ENCODE results near the gene ERC2. TPM values are rescaled to one million over a fixed set of nuclear protein-coding genes. Genes with fewer than 3 reads are reported as not detected.

The ERC2 gene
- polyA plus RNA-seq, 2 of the 4 experiments (the other 2 are of a cell fraction): 0.16 TPM; not detected in 1

GRCh38 chr3:56053727-56054126 lies 414.5 kb downstream of the ERC2 start:
- ChIA-PET CTCF (no interaction called here), POLR2A (no interaction called here)
- TF ChIP-seq SREBF2 (IDR thresholded peaks at IDR 0.05) (no peak), FOXS1 (CRISPR knock-in tag; IDR thresholded peaks at IDR 0.05) (no peak), RCOR1 (IDR thresholded peaks at IDR 0.05; ENCODE audit: low read depth, low read length) (no peak), POLR2AphosphoS2 (conservative IDR thresholded peaks at IDR 0.05; ENCODE audit: low read length) (no peak), POLR2A (IDR thresholded peaks at IDR 0.05; ENCODE audit: low read length) (no peak), CBX2 (IDR thresholded peaks at IDR 0.05; ENCODE audit: borderline replicate concordance, low read depth) (no peak), E2F6 (IDR thresholded peaks at IDR 0.05; ENCODE audit: borderline replicate concordance, low read depth) (no peak), CHD4 (IDR thresholded peaks at IDR 0.05; ENCODE audit: borderline replicate concordance) (no peak), MAZ (IDR thresholded peaks at IDR 0.05; ENCODE audit: borderline replicate concordance, low read depth, low read length) (no peak), JUNB (IDR thresholded peaks at IDR 0.05) (no peak), HOXB5 (CRISPR knock-in tag; IDR thresholded peaks at IDR 0.05) (no peak), BHLHE40 (IDR thresholded peaks at IDR 0.05; ENCODE audit: low read depth, low read length) (no peak), NFE2L2 (conservative IDR thresholded peaks at IDR 0.05; ENCODE audit: low read length) (no peak), MYC (IDR thresholded peaks at IDR 0.05; ENCODE audit: borderline replicate concordance, low read length) (no peak), KDM5A (IDR thresholded peaks at IDR 0.05) (no peak), ZSCAN20 (CRISPR knock-in tag; IDR thresholded peaks at IDR 0.05) (no peak), NR3C1 (IDR thresholded peaks at IDR 0.05) (no peak), KDM1A (IDR thresholded peaks at IDR 0.05; ENCODE audit: low read depth) (no peak)
- WGBS (ENCODE audit: missing lambda C conversion rate): 31% methylated on average over 3 of the region's 3 CpGs
- no peak overlapping the region for H3K4me2 ChIP-seq
- H3K27ac ChIP-seq: no peak overlapping the region
- ATAC-seq (no peak), DNase-seq (ENCODE audit: low read depth in 1 of 2, low spot score in 1 of 2) (no peak), FAIRE-seq (no peak)
- no peak overlapping the region for H3K4me3 ChIP-seq
- no peaks in the 10 kb centered on the region for H3K9me3 ChIP-seq
- H3K4me1 ChIP-seq: no peaks in the 10 kb centered on the region

GRCh38 chr3:56052188-56052587 lies 416.1 kb downstream of the ERC2 start:
- FAIRE-seq: no peak
- Histone ChIP-seq H3K4me2 (no peak overlapping the region), H3K4me3 (no peak overlapping the region), H3K9me3 (no peaks in the 10 kb centered on the region), H3K4me1 (no peaks in the 10 kb centered on the region), H3K27ac (no peak overlapping the region)
- ChIA-PET POLR2A (no interaction called here), CTCF (no interaction called here)
- WGBS (ENCODE audit: missing lambda C conversion rate): 63% methylated on average over 4 of the region's 4 CpGs
- ATAC-seq: no peak
- no peak for TF ChIP-seq EP300 (IDR thresholded peaks at IDR 0.05)
- no peak for TF ChIP-seq BHLHE40 (IDR thresholded peaks at IDR 0.05; ENCODE audit: low read depth, low read length)
- TF ChIP-seq SMC3 (IDR thresholded peaks at IDR 0.05): no peak
- no peak for TF ChIP-seq RNF2 (IDR thresholded peaks at IDR 0.05; ENCODE audit: borderline replicate concordance, low read depth)
- no peak for TF ChIP-seq MAFK (IDR thresholded peaks at IDR 0.05; ENCODE audit: partially characterized antibody)
- TF ChIP-seq TP53 (CRISPR knock-in tag; IDR thresholded peaks at IDR 0.05): no peak
- no peak for TF ChIP-seq JUN (IDR thresholded peaks at IDR 0.05)
- no peak for TF ChIP-seq EHMT2 (IDR thresholded peaks at IDR 0.05; ENCODE audit: low read depth)
- no peak for DNase-seq (ENCODE audit: low read depth in 1 of 2, low spot score in 1 of 2)

GRCh38 chr3:56051052-56051451 lies 417.2 kb downstream of the ERC2 start:
- ChIA-PET POLR2A (no interaction called here), CTCF (no interaction called here)
- no peak for ATAC-seq
- H3K9me3 ChIP-seq: no peaks in the 10 kb centered on the region
- TF ChIP-seq KDM1A (IDR thresholded peaks at IDR 0.05; ENCODE audit: low read depth) (no peak), EP300 (IDR thresholded peaks at IDR 0.05) (no peak), NR3C1 (IDR thresholded peaks at IDR 0.05) (no peak), ELK1 (IDR thresholded peaks at IDR 0.05; ENCODE audit: low read depth, low read length) (no peak)
- H3K4me2 ChIP-seq: no peak overlapping the region
- no peaks in the 10 kb centered on the region for H3K4me1 ChIP-seq
- no peak overlapping the region for H3K27ac ChIP-seq
- no peak overlapping the region for H3K4me3 ChIP-seq
- no peak for FAIRE-seq
- DNase-seq (ENCODE audit: low read depth in 1 of 2, low spot score in 1 of 2): no peak
